Measurements from ENCODE around the gene PCDH9.

Gene PCDH9

DNA sequence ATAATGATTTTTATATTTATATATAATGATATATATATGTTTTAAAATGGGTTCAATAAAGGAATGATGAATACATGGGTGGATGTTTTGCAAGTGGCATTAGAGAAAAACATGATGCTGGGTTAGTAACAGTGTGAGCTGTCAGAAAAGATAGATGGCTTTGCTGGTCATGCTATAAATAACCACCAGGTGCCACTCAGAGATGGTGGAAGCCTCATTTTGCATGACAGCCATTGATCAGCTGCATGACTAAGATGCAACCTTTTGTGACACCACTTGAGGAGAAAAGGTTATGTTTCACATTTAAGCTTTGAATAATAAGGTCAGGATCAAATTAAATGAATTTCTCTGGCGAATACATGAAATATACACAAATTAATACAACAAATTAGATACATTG lies 737.7 kb downstream of the PCDH9 start:
- DNase-seq, result no peak

DNA sequence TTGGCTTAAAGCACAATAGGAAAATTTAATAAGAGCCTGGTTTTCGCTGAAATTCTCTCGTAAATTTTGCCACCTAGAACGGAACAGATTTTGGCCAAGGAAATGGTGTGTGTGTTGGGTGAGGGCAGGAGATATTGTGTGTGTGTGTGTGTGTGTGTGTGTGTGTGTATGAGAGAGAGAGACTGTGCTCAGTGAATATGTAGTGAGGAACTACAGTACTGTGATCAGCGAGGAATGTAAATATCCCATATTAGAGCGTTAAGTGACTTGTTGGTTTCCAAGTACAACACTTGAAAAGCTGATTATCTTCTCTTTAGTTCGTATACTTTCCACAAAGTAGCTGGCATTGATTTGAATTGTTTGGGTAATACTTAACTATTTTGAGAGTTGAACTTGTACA lies 738.9 kb downstream of the PCDH9 start:
- no peak for DNase-seq

DNA sequence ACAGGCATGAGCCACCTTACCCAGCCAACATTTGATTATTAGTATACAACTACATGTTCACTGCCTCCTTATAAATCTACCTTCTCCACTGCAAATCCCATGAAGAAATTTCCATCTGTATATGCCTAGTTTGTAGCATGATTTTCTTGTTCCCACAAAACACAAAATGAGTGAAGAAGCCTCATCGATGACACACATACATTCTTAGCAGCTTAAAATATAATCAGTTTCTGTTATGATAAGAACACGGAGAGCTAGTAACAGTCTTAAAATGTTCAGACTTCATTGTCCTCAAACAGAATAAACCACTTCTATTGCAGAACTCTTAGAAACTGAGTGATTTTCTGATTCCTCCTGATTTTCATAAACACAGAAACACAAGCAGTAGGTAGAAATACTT lies 740.5 kb downstream of the PCDH9 start:
- DNase-seq, result no peak

DNA sequence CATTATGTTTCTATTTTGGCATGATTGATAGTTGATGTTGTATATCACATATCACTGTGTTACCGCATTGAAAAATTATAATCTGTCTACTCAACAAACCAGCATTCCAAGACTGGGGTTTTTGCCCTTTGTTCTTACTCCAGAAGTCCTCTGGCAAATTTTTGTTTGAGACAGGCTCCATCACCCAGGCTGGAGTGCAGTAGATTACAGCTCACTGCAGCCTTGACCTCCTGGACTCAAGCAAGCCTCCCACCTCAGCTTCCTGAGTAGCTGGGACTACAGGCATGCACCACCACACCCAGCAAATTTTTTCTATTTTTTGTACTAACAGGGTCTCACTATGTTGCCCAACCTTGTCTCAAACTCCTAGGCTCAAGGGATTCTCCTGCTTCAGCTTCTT lies 741.0 kb downstream of the PCDH9 start:
- DNase-seq, result no peak

GRCh38 chr13:66483712-66484111 lies 746.4 kb downstream of the PCDH9 start:
- no peak for DNase-seq

GRCh38 chr13:66482836-66483235 lies 747.3 kb downstream of the PCDH9 start:
- no peak for DNase-seq

DNA sequence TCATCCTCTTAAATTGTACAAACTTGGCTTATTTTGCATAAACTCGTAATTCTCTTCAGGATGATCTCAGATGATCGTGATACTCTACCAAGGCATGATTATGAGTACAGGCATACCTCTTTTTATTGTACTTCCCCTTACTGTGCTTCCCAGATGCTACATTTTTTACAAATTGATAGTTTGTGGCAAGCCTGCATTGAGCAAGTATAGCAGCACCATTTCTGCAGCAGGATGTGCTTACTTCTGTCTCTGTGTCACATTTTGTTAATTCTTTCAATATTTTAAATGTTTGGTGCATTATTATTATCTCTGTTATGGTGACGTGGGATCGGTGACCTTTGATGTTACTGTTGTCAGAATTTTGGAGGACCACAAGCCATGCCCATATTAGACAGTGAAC lies 752.3 kb downstream of the PCDH9 start:
- DNase-seq, result no peak

DNA sequence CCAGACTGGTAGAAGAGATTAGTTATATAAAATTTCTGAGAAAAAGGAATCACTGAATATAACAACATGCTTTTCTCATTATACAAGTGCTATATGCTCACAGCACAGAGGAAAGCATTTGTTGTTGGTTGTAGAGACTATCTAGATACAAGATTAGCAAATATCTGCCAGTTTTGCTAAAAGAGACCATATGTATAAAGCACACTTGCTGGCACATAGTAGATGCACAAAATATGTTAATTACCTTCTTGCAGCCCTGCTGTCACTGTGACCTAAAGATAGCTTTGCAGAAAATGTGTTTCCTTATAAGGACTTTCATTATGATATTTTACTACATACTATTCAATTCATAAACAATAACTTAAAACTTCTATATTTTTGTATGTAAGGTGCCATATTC lies 755.1 kb downstream of the PCDH9 start:
- DNase-seq, result no peak

DNA sequence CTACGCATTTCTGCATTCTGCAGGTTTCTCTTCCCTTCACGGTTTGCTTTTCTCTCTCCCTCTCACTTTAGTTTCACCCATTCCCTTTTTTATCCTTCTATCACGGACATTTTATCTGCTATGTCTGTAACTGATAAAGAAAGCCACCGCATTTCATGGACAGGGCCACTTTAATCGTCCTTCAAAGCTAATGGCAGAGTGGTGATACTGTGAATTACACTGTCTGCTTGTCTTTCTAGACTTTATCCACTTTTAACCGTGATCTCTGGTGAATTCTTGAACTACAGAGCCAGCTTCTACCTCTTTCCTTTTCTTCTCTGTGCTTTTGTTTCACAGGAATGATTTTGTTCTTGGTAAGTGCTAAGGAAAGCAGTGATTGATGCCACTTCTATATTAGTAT lies 760.4 kb downstream of the PCDH9 start:
- no peak for DNase-seq

GRCh38 chr13:66468656-66469055 lies 761.5 kb downstream of the PCDH9 start:
- no peak for DNase-seq

DNA sequence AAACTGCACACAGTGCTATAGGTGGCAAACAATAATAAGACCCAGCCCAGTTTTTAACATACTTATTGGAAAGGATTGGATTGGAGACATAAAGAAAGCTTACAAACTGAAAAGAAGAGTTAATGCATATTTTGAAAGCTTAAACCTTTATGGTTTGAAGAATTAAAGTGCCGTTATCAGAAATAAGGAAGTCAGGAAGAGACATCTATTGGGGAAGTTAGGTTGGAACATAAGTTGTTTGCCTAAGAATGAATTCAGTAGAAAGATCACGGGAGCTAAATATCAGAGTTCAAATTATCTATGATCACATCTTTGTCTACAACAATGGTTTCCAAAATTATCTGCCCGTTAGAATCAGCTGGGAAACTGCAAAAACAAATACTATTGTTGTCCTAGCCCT lies 767.9 kb downstream of the PCDH9 start:
- no peak for DNase-seq

GRCh38 chr13:66461021-66461420 lies 769.1 kb downstream of the PCDH9 start:
- DNase-seq, result no peak

- no peak for DNase-seq
These were observed 770.5 kb downstream of the PCDH9 start for GRCh38 chr13:66459634-66460033.

- no peak for DNase-seq
These were observed 771.0 kb downstream of the PCDH9 start for GRCh38 chr13:66459143-66459542.

DNA sequence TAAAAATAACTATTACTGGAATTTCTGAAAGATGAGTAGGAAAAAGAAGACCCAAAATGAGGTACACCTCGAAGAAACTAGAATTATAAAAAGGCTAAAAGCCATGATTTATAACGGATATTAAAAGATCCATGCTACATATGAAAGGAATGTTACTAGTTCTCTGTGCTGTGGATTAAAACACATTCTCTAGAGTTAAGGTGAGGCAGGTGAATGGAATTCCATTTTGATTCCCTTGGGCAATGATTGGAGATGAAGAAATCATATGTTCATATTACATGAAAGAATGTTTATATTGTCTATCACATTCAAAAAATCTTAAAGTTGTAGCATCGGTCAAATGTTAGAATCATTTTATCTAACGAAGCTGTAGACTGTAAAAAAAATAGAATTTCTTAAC lies 783.7 kb downstream of the PCDH9 start:
- no peak for DNase-seq

DNA sequence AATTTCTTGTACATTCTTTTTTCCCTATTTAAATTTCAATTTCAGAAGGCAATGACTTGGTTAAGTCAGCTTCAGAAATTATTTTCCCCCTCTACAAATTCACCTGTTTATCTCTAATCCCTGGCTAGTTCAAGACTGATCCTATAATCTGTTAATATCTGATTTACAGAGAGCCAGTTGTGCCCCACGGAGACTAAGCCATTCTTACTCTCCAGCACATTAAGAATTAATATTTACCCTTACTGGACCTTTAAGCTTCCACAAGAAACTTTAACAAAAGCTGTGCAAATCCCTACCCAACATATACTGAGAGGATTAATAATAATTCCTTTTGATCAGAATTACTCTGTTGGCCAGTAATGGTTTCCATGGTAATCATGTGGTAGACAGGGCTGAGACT lies 786.2 kb downstream of the PCDH9 start:
- no peak for DNase-seq

DNA sequence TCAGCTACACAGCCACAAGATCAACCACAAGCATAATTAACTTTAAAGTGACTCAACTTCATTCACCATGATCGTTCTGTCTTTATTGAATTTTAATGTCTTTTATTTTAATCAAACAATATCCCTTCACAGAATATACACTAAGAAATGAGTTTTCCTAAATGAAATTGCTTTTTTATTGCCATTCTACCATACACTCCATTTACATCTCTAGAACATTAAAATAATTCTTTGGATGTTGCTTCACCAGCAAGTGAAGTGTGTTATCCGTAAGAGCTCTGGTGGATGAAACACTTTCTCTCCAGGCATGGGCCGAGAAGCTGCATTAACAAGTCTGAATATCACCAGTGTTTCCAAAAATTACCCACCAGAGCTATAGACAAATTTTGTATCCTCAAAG lies 789.2 kb downstream of the PCDH9 start:
- DNase-seq, result no peak

GRCh38 chr13:66430728-66431127 lies 799.4 kb downstream of the PCDH9 start:
- no peak for DNase-seq

GRCh38 chr13:66430269-66430668 lies 799.9 kb downstream of the PCDH9 start:
- no peak for DNase-seq

GRCh38 chr13:66429156-66429555 lies 801.0 kb downstream of the PCDH9 start:
- no peak for DNase-seq

- no peak for DNase-seq
These were observed 802.7 kb downstream of the PCDH9 start for GRCh38 chr13:66427458-66427861.

DNA sequence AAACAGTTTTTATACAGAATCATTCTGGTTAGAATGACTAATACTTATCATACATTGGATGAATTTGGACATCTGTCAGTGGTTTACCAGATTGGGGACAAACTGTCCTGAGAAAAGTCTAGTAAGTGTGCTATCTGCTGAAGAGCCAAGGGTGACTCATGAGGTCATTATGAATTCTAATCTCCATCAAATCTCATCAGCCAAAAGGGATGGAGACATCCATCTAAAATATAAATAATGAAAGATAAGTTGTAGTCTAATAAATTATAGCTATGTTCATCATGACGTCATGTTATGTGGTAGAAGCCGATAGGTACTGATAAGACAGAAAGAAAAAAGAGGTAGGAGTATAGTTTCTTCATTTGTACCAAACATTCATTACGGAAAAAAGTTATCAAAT lies 804.4 kb downstream of the PCDH9 start:
- no peak for DNase-seq

- DNase-seq, result no peak
These were observed 805.7 kb downstream of the PCDH9 start for GRCh38 chr13:66424422-66424821.

- DNase-seq, result no peak
These were observed 814.7 kb downstream of the PCDH9 start for GRCh38 chr13:66415444-66415843.

GRCh38 chr13:66414066-66414800 lies 815.9 kb downstream of the PCDH9 start:
- no peak for DNase-seq

DNA sequence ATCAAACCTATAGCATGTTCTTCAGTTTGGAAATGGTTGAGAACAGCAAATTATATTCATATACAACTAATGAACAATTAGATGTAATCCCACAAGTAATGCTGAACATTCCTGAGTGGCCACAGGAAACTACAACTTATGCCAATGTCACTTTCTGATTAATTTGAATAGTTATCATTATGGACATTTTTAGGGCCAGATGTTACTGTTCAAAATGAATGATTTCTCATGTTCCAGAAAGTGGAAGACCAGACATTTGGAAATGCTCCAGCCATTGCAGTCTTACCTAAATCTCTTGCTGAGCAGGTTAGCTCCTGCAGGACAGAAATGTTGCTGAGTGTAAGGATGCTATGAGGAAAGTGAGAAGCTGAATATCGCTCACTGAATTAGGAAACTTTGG lies 819.8 kb downstream of the PCDH9 start:
- no peak for DNase-seq
